Fibroblast of pulmonary artery (primary cell): Measurements from ENCODE around the gene CELA3B.

Experiments used
- DNase-seq: peaks from one replicate; pipeline ENCODE4 v3.0.0-alpha.2; 2010; ENCODE audit warnings: low read depth
- H3K4me3 ChIP-seq: replicated peaks from 2 replicates; pipeline ENCODE4 v1.5.1; 2011; ENCODE audit warnings: low read depth, mild to moderate bottlenecking, control low read depth, low read length, moderate library complexity
- TF ChIP-seq, protein P1 (sequence below): IDR thresholded peaks from 2 replicates; pipeline ENCODE4 v1.5.1; 2011; ENCODE audit warnings: mild to moderate bottlenecking, control low read depth, low read length, inconsistent platforms; ENCODE audit errors: missing control alignments

The CELA3B gene

GRCh38 chr1:21946836-21947587 is 29.8 kb upstream of the CELA3B start:
- no peak for DNase-seq
- H3K4me3 ChIP-seq, result no peak overlapping the region
- TF ChIP-seq, protein P1, sequence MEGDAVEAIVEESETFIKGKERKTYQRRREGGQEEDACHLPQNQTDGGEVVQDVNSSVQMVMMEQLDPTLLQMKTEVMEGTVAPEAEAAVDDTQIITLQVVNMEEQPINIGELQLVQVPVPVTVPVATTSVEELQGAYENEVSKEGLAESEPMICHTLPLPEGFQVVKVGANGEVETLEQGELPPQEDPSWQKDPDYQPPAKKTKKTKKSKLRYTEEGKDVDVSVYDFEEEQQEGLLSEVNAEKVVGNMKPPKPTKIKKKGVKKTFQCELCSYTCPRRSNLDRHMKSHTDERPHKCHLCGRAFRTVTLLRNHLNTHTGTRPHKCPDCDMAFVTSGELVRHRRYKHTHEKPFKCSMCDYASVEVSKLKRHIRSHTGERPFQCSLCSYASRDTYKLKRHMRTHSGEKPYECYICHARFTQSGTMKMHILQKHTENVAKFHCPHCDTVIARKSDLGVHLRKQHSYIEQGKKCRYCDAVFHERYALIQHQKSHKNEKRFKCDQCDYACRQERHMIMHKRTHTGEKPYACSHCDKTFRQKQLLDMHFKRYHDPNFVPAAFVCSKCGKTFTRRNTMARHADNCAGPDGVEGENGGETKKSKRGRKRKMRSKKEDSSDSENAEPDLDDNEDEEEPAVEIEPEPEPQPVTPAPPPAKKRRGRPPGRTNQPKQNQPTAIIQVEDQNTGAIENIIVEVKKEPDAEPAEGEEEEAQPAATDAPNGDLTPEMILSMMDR, result no peak

DNA sequence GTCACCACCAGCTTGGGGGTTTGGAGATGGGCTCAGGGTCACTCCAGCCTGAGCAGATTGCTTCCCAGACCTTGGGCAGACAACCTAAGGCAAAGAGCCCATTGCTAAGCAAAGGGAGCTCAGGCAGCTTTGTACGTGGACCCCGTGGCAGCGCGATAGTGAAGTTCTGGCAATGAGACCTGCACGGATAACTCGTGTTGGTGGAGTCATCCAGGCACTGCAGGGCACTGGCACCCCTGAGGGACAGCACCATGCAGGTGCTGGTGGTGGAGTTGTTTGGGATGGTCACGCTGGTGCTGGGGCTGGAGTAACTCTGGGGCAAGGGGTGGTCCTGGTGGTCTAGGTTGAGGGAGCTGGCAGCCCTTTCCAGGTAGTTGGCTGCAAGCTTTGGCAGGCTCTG is 26.1 kb upstream of the CELA3B start:
- TF ChIP-seq, protein P1, result no peak

DNA sequence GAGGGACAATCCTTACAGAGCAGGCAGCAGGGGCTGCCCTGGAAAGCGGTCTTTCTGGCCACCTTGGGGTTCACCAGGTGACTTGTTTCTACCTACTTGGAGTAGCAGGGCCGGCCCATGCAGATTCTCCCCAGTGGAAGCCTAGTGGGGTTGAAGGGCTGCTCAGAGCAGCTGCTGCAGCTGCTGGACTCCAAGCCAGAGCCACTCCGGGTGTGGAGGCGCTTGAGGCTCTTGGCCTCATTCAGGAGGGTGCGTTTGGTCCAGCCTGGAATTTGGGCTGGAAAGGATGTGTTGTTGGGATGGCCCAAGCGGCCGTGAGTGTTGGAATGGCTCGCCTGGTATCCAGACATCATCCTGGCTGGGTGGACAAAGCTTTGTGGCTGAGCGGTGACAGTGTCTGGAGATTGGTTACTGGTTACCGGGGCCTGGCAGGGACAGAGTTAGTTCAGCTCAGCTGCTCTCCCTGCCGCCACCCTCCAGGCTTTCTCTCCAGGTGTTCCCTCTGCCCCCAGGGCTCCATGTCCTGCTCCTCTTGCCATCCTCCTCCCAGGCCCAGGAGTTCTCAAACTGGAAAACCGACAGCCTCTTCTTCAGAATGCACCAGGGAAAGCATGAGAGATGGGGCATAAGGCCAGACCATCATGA is 25.5 kb upstream of the CELA3B start:
- no peak for DNase-seq
- H3K4me3 ChIP-seq, result no peak overlapping the region
- TF ChIP-seq, protein P1, result no peak

More for the DNA sequence above, 26.1 kb upstream of the CELA3B start:
- no peak overlapping the region for H3K4me3 ChIP-seq
- no peak for DNase-seq

DNA sequence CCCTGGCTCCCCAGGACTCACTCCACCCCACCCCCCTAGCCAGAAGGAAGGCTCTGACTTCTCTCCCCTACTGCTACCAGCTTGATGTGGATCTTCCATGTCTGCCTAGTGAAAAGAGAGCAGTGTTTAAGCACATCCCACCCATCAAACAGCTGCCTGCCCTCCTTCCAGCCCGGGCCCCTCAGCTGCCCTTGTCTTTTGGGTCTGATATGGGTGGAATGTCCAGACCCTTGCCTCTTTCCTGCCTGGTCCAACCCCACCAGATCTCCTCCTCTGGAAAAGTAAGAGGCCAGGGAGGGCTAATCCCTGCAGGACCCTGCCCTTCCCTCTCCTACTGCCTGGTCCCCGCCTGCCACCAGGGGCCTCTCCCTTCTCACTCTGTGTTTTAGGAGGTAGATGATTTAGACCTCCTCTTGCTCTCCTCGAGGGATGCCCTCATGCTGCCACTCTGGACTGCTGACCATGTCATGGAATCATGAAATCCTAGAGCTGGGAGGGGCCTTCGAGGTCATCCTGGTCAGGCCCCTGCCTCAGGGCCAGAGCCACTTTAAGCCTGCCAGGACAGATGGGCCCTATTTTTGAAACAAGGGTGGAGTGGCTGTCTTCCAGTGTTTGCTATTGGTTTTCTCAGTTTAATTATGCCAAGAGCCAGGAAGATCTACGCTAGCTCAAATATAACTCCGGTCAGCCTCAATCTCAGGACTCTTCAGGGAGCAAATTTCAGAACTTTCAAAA is 23.9 kb upstream of the CELA3B start:
- TF ChIP-seq, protein P1, result no peak

GRCh38 chr1:21955058-21955457 is 21.8 kb upstream of the CELA3B start:
- no peak overlapping the region for H3K4me3 ChIP-seq
- no peak for DNase-seq
- TF ChIP-seq, protein P1, result no peak

More for the DNA sequence above, 23.9 kb upstream of the CELA3B start:
- H3K4me3 ChIP-seq, result no peak overlapping the region
- DNase-seq, result no peak

GRCh38 chr1:21955501-21956281 is 21.1 kb upstream of the CELA3B start:
- TF ChIP-seq, protein P1, result no peak
- peak; percentile 50 for DNase-seq
- no peak overlapping the region for H3K4me3 ChIP-seq
